HL-60 (cell line): ENCODE results near the gene ADAMTSL3.

Source experiments
- DNase-seq, 2 experiments: peaks; one replicate each; pipeline ENCODE4 v3.0.0-alpha.2; 2010 to 2020; ENCODE audit warnings: low read depth in 1 of 2, low spot score in 1 of 2
- H3K27ac ChIP-seq: fragments of 250-450 bp; sonication (Bioruptor Pico); replicated peaks from 2 replicates; pipeline ENCODE4 v1.5.1; 2020; ENCODE audit warnings: mild to moderate bottlenecking, moderate library complexity
- H3K27me3 ChIP-seq: fragments of 250-450 bp; sonication (Bioruptor Pico); 2 replicates; pipeline ENCODE4 v1.5.1; 2021; ENCODE audit warnings: mild to moderate bottlenecking, moderate library complexity; ENCODE audit not compliant: insufficient read depth, poor library complexity, severe bottlenecking
- H3K4me3 ChIP-seq: replicated peaks from 2 replicates; pipeline ENCODE4 v1.5.1; 2011; ENCODE audit warnings: mild to moderate bottlenecking, control low read depth, low read length; ENCODE audit not compliant: insufficient read depth
- CTCF ChIP-seq: IDR thresholded peaks from one replicate; pipeline ENCODE4 v1.5.1; 2011; ENCODE audit warnings: low read length, control low read depth, inconsistent platforms; ENCODE audit not compliant: insufficient read depth
- GABPA ChIP-seq: IDR thresholded peaks from 2 replicates; pipeline ENCODE4 v1.6.1; 2012; ENCODE audit warnings: low read depth
- POLR2AphosphoS5 ChIP-seq: IDR thresholded peaks from 2 replicates; pipeline ENCODE4 v1.6.1; 2012; ENCODE audit warnings: low read depth
- SPI1 ChIP-seq: IDR thresholded peaks from 2 replicates; pipeline ENCODE4 v1.6.1; 2012; ENCODE audit warnings: low read depth, mild to moderate bottlenecking, borderline replicate concordance
- TF ChIP-seq, protein P1 (sequence below): IDR thresholded peaks from 2 replicates; pipeline ENCODE4 v1.6.1; 2012; ENCODE audit warnings: low read depth; ENCODE audit not compliant: insufficient replicate concordance

ADAMTSL3 gene

GRCh38 chr15:83767741-83768140, 113.8 kb downstream of the ADAMTSL3 start:
- TF ChIP-seq POLR2AphosphoS5: no peak
- no peak for TF ChIP-seq SPI1
- no peak for TF ChIP-seq GABPA
- no peak overlapping the region for H3K27ac ChIP-seq
- no peak overlapping the region for H3K4me3 ChIP-seq
- no peaks in the 10 kb centered on the region for H3K27me3 ChIP-seq
- DNase-seq: no peak

DNA sequence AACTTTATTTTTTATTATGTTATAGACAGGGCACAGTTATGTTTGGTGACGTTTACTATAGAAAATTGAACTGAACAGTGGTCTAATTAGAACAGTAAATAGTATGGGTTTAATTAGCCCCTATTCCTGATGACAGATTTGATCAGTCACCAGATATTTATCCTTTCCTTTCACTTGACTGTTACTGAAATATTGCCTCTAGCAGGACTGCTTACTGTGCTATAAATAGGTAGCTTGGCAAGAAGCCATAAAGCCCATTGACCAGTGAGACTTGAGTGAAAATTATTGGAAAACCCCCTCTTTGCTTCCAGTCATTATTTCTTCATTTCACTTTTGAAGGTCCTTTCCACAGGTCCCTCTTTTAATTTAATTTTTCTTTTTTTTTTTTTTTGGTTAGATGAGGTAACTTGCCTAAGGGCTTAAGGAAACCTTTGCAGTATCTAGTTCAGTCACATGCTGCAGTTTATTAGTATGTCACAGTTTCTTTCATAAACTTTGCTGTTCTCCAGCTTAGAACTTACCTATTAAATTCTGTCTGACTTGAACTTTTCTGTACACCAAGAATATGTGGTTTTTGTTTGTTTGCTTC, 115.6 kb downstream of the ADAMTSL3 start:
- DNase-seq: no peak
- H3K27ac ChIP-seq: no peak overlapping the region
- no peaks in the 10 kb centered on the region for H3K27me3 ChIP-seq
- no peak for TF ChIP-seq POLR2AphosphoS5
- TF ChIP-seq CTCF: no peak
- TF ChIP-seq, protein P1, sequence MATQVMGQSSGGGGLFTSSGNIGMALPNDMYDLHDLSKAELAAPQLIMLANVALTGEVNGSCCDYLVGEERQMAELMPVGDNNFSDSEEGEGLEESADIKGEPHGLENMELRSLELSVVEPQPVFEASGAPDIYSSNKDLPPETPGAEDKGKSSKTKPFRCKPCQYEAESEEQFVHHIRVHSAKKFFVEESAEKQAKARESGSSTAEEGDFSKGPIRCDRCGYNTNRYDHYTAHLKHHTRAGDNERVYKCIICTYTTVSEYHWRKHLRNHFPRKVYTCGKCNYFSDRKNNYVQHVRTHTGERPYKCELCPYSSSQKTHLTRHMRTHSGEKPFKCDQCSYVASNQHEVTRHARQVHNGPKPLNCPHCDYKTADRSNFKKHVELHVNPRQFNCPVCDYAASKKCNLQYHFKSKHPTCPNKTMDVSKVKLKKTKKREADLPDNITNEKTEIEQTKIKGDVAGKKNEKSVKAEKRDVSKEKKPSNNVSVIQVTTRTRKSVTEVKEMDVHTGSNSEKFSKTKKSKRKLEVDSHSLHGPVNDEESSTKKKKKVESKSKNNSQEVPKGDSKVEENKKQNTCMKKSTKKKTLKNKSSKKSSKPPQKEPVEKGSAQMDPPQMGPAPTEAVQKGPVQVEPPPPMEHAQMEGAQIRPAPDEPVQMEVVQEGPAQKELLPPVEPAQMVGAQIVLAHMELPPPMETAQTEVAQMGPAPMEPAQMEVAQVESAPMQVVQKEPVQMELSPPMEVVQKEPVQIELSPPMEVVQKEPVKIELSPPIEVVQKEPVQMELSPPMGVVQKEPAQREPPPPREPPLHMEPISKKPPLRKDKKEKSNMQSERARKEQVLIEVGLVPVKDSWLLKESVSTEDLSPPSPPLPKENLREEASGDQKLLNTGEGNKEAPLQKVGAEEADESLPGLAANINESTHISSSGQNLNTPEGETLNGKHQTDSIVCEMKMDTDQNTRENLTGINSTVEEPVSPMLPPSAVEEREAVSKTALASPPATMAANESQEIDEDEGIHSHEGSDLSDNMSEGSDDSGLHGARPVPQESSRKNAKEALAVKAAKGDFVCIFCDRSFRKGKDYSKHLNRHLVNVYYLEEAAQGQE: no peak
- TF ChIP-seq GABPA: no peak
- no peak for TF ChIP-seq SPI1
- H3K4me3 ChIP-seq: no peak overlapping the region

GRCh38 chr15:83775738-83776137, 121.8 kb downstream of the ADAMTSL3 start:
- H3K4me3 ChIP-seq: no peak overlapping the region
- no peak for DNase-seq
- no peaks in the 10 kb centered on the region for H3K27me3 ChIP-seq
- TF ChIP-seq CTCF (no peak), SPI1 (no peak), GABPA (no peak), POLR2AphosphoS5 (no peak)
- TF ChIP-seq, protein P1: no peak
- no peak overlapping the region for H3K27ac ChIP-seq

- H3K27me3 ChIP-seq: no peaks in the 10 kb centered on the region
- H3K27ac ChIP-seq: no peak overlapping the region
- H3K4me3 ChIP-seq: no peak overlapping the region
- DNase-seq: no peak
- TF ChIP-seq, protein P1: no peak
- no peak for TF ChIP-seq SPI1
- no peak for TF ChIP-seq CTCF
- no peak for TF ChIP-seq GABPA
- no peak for TF ChIP-seq POLR2AphosphoS5
Observed at GRCh38 chr15:83776986-83777385, 123.1 kb downstream of the ADAMTSL3 start.
